DOHH2 (cell line): Measurements from ENCODE around the gene UMAD1.

Experiments
- H3F3A ChIP-seq: fragments of 200-600 bp; sonication (generic), shearing (Covaris generic); 2 replicates; pipeline ENCODE4 v1.6.0; 2016; ENCODE audit warnings: antibody characterized with exemption, mild to moderate bottlenecking; ENCODE audit not compliant: control insufficient read depth, insufficient read depth
- H3K27ac ChIP-seq: fragments of 200-600 bp; sonication (generic); 2 replicates; pipeline ENCODE4 v1.5.1; 2014; ENCODE audit warnings: low read depth, mild to moderate bottlenecking, low read length, moderate library complexity
- H3K27me3 ChIP-seq: fragments of 200-600 bp; sonication (generic); 2 replicates; pipeline ENCODE4 v1.6.1; 2014; ENCODE audit warnings: mild to moderate bottlenecking, low read length, mixed read lengths; ENCODE audit not compliant: control insufficient read depth
- H3K36me3 ChIP-seq: fragments of 200-600 bp; sonication (generic); 2 replicates; pipeline ENCODE4 v1.6.1; 2014; ENCODE audit warnings: mild to moderate bottlenecking, low read length, moderate library complexity, mixed read lengths; ENCODE audit not compliant: control insufficient read depth
- H3K4me1 ChIP-seq: fragments of 200-600 bp; sonication (generic); 2 replicates; pipeline ENCODE4 v1.6.1; 2014; ENCODE audit warnings: mild to moderate bottlenecking, low read length, mixed read lengths; ENCODE audit not compliant: control insufficient read depth
- H3K4me2 ChIP-seq: fragments of 200-600 bp; sonication (generic); 2 replicates; pipeline ENCODE4 v1.6.0; 2014; ENCODE audit warnings: mild to moderate bottlenecking, low read length, moderate library complexity
- H3K4me3 ChIP-seq: fragments of 200-600 bp; sonication (generic); 2 replicates; pipeline ENCODE4 v1.5.1; 2014; ENCODE audit warnings: mild to moderate bottlenecking, low read length, mixed read lengths
- H3K79me2 ChIP-seq: fragments of 200-600 bp; sonication (generic); 2 replicates; pipeline ENCODE4 v1.6.1; 2014; ENCODE audit warnings: mild to moderate bottlenecking, low read length, mixed read lengths; ENCODE audit not compliant: control insufficient read depth
- H3K9me2 ChIP-seq: fragments of 200-600 bp; sonication (generic); replicated peaks from 2 replicates; pipeline ENCODE4 v1.6.1; 2014; ENCODE audit warnings: mild to moderate bottlenecking, low read length, mixed read lengths; ENCODE audit not compliant: control insufficient read depth
- H3K9me3 ChIP-seq: fragments of 200-600 bp; sonication (generic); 2 replicates; pipeline ENCODE4 v1.6.1; 2014; ENCODE audit warnings: antibody characterized with exemption, low read length, mixed read lengths; ENCODE audit not compliant: control insufficient read depth, insufficient read depth
- H4K20me1 ChIP-seq: fragments of 200-600 bp; sonication (generic); 2 replicates; pipeline ENCODE4 v1.6.0; 2014; ENCODE audit warnings: low read depth, mild to moderate bottlenecking, antibody characterized with exemption, low read length, moderate library complexity; ENCODE audit not compliant: control insufficient read depth, insufficient read depth
- EZH2phosphoT487 ChIP-seq: fragments of 200-600 bp; sonication (generic); IDR thresholded peaks from 2 replicates; pipeline ENCODE4 v1.6.1; 2017; ENCODE audit warnings: borderline replicate concordance, mild to moderate bottlenecking, antibody characterized with exemption, low read length, moderate library complexity, mixed read lengths
- TF ChIP-seq, protein P1 (sequence below): fragments of 200-600 bp; sonication (generic); IDR thresholded peaks from one replicate; pipeline ENCODE4 v1.5.1; 2014; ENCODE audit warnings: antibody characterized with exemption, mild to moderate bottlenecking, low read depth, low read length; ENCODE audit not compliant: poor library complexity, severe bottlenecking

Gene UMAD1

GRCh38 chr7:7792056-7792455 is 151.5 kb downstream of the UMAD1 start:
- Histone ChIP-seq H3K27ac (no peak overlapping the region), H4K20me1 (no peaks in the 10 kb centered on the region), H3F3A (no peaks in the 10 kb centered on the region), H3K36me3 (no peaks in the 10 kb centered on the region), H3K9me2 (no peaks in the 10 kb centered on the region), H3K79me2 (no peaks in the 10 kb centered on the region), H3K4me3 (no peak overlapping the region), H3K4me1 (no peaks in the 10 kb centered on the region), H3K4me2 (no peak overlapping the region), H3K9me3 (no peaks in the 10 kb centered on the region), H3K27me3 (no peaks in the 10 kb centered on the region)
- TF ChIP-seq, protein P1, sequence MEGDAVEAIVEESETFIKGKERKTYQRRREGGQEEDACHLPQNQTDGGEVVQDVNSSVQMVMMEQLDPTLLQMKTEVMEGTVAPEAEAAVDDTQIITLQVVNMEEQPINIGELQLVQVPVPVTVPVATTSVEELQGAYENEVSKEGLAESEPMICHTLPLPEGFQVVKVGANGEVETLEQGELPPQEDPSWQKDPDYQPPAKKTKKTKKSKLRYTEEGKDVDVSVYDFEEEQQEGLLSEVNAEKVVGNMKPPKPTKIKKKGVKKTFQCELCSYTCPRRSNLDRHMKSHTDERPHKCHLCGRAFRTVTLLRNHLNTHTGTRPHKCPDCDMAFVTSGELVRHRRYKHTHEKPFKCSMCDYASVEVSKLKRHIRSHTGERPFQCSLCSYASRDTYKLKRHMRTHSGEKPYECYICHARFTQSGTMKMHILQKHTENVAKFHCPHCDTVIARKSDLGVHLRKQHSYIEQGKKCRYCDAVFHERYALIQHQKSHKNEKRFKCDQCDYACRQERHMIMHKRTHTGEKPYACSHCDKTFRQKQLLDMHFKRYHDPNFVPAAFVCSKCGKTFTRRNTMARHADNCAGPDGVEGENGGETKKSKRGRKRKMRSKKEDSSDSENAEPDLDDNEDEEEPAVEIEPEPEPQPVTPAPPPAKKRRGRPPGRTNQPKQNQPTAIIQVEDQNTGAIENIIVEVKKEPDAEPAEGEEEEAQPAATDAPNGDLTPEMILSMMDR, result no peak
- TF ChIP-seq EZH2phosphoT487, result no peak

DNA sequence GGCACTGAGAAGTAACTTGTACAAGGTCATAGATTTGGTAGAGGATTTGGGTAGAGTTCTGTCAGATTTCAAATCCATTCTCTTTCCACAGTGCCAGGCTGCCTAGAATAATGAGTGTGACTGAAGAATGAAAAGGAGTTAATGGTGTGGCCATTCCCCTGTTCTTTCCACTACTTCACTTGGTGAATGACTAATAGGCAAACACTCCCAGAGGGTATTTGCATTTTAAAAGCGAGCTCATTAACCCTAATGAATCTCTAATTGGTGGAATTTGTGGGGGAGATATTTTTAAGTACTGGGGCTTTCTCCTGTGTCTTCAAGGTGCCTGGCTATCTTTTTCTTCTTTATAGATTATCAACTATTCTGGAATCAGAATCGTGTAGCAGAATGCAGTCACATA is 152.7 kb downstream of the UMAD1 start:
- Histone ChIP-seq H3K27me3 (no peaks in the 10 kb centered on the region), H3K4me3 (no peak overlapping the region), H3K36me3 (no peaks in the 10 kb centered on the region), H3K4me1 (no peaks in the 10 kb centered on the region), H4K20me1 (no peaks in the 10 kb centered on the region), H3K27ac (no peak overlapping the region), H3K9me2 (no peaks in the 10 kb centered on the region), H3F3A (no peaks in the 10 kb centered on the region), H3K79me2 (no peaks in the 10 kb centered on the region), H3K4me2 (no peak overlapping the region), H3K9me3 (no peaks in the 10 kb centered on the region)
- TF ChIP-seq, protein P1, result no peak
- TF ChIP-seq EZH2phosphoT487, result no peak

GRCh38 chr7:7793921-7794320 is 153.4 kb downstream of the UMAD1 start:
- H3K9me2 ChIP-seq, result no peaks in the 10 kb centered on the region
- no peak overlapping the region for H3K4me2 ChIP-seq
- H3K4me1 ChIP-seq, result no peaks in the 10 kb centered on the region
- H4K20me1 ChIP-seq, result no peaks in the 10 kb centered on the region
- no peak overlapping the region for H3K4me3 ChIP-seq
- no peaks in the 10 kb centered on the region for H3K36me3 ChIP-seq
- no peaks in the 10 kb centered on the region for H3F3A ChIP-seq
- H3K79me2 ChIP-seq, result no peaks in the 10 kb centered on the region
- TF ChIP-seq, protein P1, result no peak
- no peak for TF ChIP-seq EZH2phosphoT487
- H3K27me3 ChIP-seq, result no peaks in the 10 kb centered on the region
- no peak overlapping the region for H3K27ac ChIP-seq
- no peaks in the 10 kb centered on the region for H3K9me3 ChIP-seq

DNA sequence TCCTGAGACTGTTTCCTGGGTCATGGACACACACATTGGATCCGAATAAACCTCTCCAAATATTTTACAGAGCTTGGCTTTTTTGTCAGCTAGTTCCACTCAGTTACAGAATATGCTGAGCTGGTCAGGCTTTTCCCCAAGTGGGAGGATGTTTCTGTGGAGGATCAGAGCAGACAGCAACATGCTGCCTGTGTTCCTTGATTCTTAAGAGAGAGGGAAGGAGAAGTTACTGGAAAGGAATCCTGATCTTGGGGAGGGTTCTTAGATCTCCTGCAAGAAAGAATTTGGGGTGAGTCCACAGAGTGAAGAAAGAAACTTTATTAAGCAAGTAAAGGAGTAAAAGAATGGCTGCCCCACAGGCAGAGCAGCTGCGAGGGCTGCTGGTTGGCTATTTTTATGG is 154.7 kb downstream of the UMAD1 start:
- H3K27ac ChIP-seq, result no peak overlapping the region

More for the DNA sequence above, 154.7 kb downstream of the UMAD1 start:
- TF ChIP-seq, protein P1, result no peak
- no peak for TF ChIP-seq EZH2phosphoT487
- no peak overlapping the region for H3K4me3 ChIP-seq
- no peaks in the 10 kb centered on the region for H3K79me2 ChIP-seq
- H3K4me1 ChIP-seq, result no peaks in the 10 kb centered on the region
- H3K9me2 ChIP-seq, result no peaks in the 10 kb centered on the region
- H3K9me3 ChIP-seq, result no peaks in the 10 kb centered on the region
- no peaks in the 10 kb centered on the region for H3K27me3 ChIP-seq
- H3K36me3 ChIP-seq, result no peaks in the 10 kb centered on the region
- no peak overlapping the region for H3K4me2 ChIP-seq
- H3F3A ChIP-seq, result no peaks in the 10 kb centered on the region
- no peaks in the 10 kb centered on the region for H4K20me1 ChIP-seq
